SK-N-MC (cell line): Measurements from ENCODE around the gene TYK2.

Experiments
- DNase-seq: peaks from one replicate; pipeline ENCODE4 v3.0.0-alpha.2; 2011; ENCODE audit warnings: low read depth, low spot score
- H3K27ac ChIP-seq: fragments of 200-600 bp; sonication (generic); 2 replicates; pipeline ENCODE4 v1.5.1; 2016; ENCODE audit warnings: mixed run types
- H3K36me3 ChIP-seq: fragments of 200-600 bp; sonication (generic); 2 replicates; pipeline ENCODE4 v1.6.1; 2017; ENCODE audit warnings: antibody characterized with exemption, low read length, mixed read lengths; ENCODE audit not compliant: insufficient read depth
- H3K4me3 ChIP-seq: fragments of 200-600 bp; sonication (generic); 2 replicates; pipeline ENCODE4 v1.5.1; 2016
- H3K9ac ChIP-seq: fragments of 200-600 bp; sonication (generic); 2 replicates; pipeline ENCODE4 v1.8.0; 2017; ENCODE audit warnings: mixed run types, mixed read lengths; ENCODE audit not compliant: insufficient read length
- H3K9me3 ChIP-seq: fragments of 200-600 bp; sonication (generic); 2 replicates; pipeline ENCODE4 v1.6.1; 2017; ENCODE audit warnings: low read depth, mild to moderate bottlenecking, antibody characterized with exemption, low read length, moderate library complexity, mixed read lengths
- EZH2 ChIP-seq: fragments of 200-600 bp; sonication (generic); IDR thresholded peaks from one replicate; pipeline ENCODE4 v1.6.1; 2017; ENCODE audit warnings: antibody characterized with exemption
- FOXP2 ChIP-seq: optimal IDR thresholded peaks from 2 replicates; pipeline ENCODE3; 2011; ENCODE audit warnings: mild to moderate bottlenecking, moderate library complexity; ENCODE audit not compliant: insufficient read depth; ENCODE audit errors: extremely low read length, control extremely low read depth
- POLR2AphosphoS5 ChIP-seq: IDR thresholded peaks from 2 replicates; pipeline ENCODE4 v1.6.1; 2012; ENCODE audit warnings: mild to moderate bottlenecking, low read depth, low read length, borderline replicate concordance

TYK2 gene

GRCh38 chr19:10380313-10381102 is at the start of gene TYK2:
TYK2 (minus strand) TSS chr19:10380572; CDS start chr19:10378406, 2,166 bp downstream.
- Histone ChIP-seq H3K9me3 (no peaks in the 10 kb centered on the region), H3K9ac (peak within 1 kb of the TSS; percentile 87), H3K4me3 (peak within 1 kb of the TSS; percentile 95), H3K36me3 (peaks cover 3% of the 10 kb centered on the region; the same call in 1 of the 2 replicates), H3K27ac (peak within 1 kb of the TSS; percentile 37)
- DNase-seq, result peak; percentile 89
- TF ChIP-seq EZH2 (no peak), POLR2AphosphoS5 (peak; percentile 91), FOXP2 (no peak)

- 0 out of 2 replicates have a peak overlapping the region, but pooled peaks have one; percentile 7 for H3K27ac ChIP-seq
- H3K9me3 ChIP-seq, result no peaks in the 10 kb centered on the region
- TF ChIP-seq EZH2, result no peak
- TF ChIP-seq FOXP2, result no peak
- no peak for TF ChIP-seq POLR2AphosphoS5
- DNase-seq, result no peak
- no peaks in the 10 kb centered on the region for H3K36me3 ChIP-seq
- H3K4me3 ChIP-seq, result no peak overlapping the region
- H3K9ac ChIP-seq, result no peak overlapping the region
These were observed 48.6 kb upstream of the TYK2 start for GRCh38 chr19:10428996-10429381.

- no peak overlapping the region for H3K27ac ChIP-seq
- H3K9ac ChIP-seq, result no peak overlapping the region
- DNase-seq, result no peak
- H3K36me3 ChIP-seq, result no peaks in the 10 kb centered on the region
- TF ChIP-seq FOXP2 (no peak), POLR2AphosphoS5 (no peak), EZH2 (no peak)
- no peak overlapping the region for H3K4me3 ChIP-seq
- H3K9me3 ChIP-seq, result no peaks in the 10 kb centered on the region
These were observed 46.8 kb upstream of the TYK2 start for GRCh38 chr19:10427169-10427568.

GRCh38 chr19:10424011-10424637 is 43.8 kb upstream of the TYK2 start:
- Histone ChIP-seq H3K9me3 (no peaks in the 10 kb centered on the region), H3K9ac (peak overlapping the region; percentile 60), H3K27ac (no peak overlapping the region), H3K36me3 (no peaks in the 10 kb centered on the region), H3K4me3 (peak overlapping the region; percentile 71)
- TF ChIP-seq POLR2AphosphoS5, result no peak
- TF ChIP-seq FOXP2, result peak; percentile 45
- TF ChIP-seq EZH2, result no peak
- no peak for DNase-seq

- no peak for DNase-seq
- Histone ChIP-seq H3K9me3 (no peaks in the 10 kb centered on the region), H3K9ac (no peak overlapping the region), H3K4me3 (no peak overlapping the region), H3K36me3 (no peaks in the 10 kb centered on the region), H3K27ac (no peak overlapping the region)
- no peak for TF ChIP-seq FOXP2
- no peak for TF ChIP-seq EZH2
- TF ChIP-seq POLR2AphosphoS5, result no peak
These were observed 42.5 kb upstream of the TYK2 start for GRCh38 chr19:10422846-10423245.

GRCh38 chr19:10422046-10422461 is 41.7 kb upstream of the TYK2 start:
- Histone ChIP-seq H3K9ac (no peak overlapping the region), H3K9me3 (no peaks in the 10 kb centered on the region), H3K27ac (no peak overlapping the region), H3K4me3 (peak overlapping the region; percentile 100), H3K36me3 (no peaks in the 10 kb centered on the region)
- TF ChIP-seq EZH2 (no peak), POLR2AphosphoS5 (no peak), FOXP2 (no peak)
- DNase-seq, result no peak

GRCh38 chr19:10421240-10422045 is 41.1 kb upstream of the TYK2 start:
- H3K27ac ChIP-seq, result no peak overlapping the region
- H3K36me3 ChIP-seq, result no peaks in the 10 kb centered on the region
- no peak for DNase-seq
- no peaks in the 10 kb centered on the region for H3K9me3 ChIP-seq
- peak overlapping the region; percentile 57 for H3K9ac ChIP-seq
- peak overlapping the region; percentile 100 for H3K4me3 ChIP-seq
- TF ChIP-seq POLR2AphosphoS5 (no peak), EZH2 (no peak), FOXP2 (no peak)

GRCh38 chr19:10420444-10421239 is 40.3 kb upstream of the TYK2 start, which contains the start of gene PDE4A:
PDE4A (plus strand) TSS chr19:10420538; CDS start chr19:10420765, 227 bp downstream.
- Histone ChIP-seq H3K9ac (peak within 1 kb of the TSS; percentile 78), H3K9me3 (no peaks in the 10 kb centered on the region), H3K27ac (peak within 1 kb of the TSS; percentile 96), H3K36me3 (no peaks in the 10 kb centered on the region), H3K4me3 (peak within 1 kb of the TSS; percentile 100)
- peak; percentile 54 for TF ChIP-seq FOXP2
- no peak for TF ChIP-seq EZH2
- no peak for DNase-seq
